Measurements from ENCODE around the gene ABHD1.

The ABHD1 gene

GRCh38 chr2:27115519-27115918 lies 8.1 kb upstream of the ABHD1 start:
- no peaks in the 10 kb centered on the region for H3K4me1 ChIP-seq (ENCODE audit: control insufficient read depth, insufficient read depth, low read length)
- H3K27ac ChIP-seq (ENCODE audit: extremely low read depth, low read depth, low read length), result no peak overlapping the region
- no peak overlapping the region for H3K4me3 ChIP-seq (ENCODE audit: low read depth, low read length)
- H3K9me3 ChIP-seq (ENCODE audit: control insufficient read depth, insufficient read depth, low read depth, low read length), result no peaks in the 10 kb centered on the region
- ChIA-PET POLR2A (no interaction called here), CTCF (interaction anchor here (0.7 kb wide), 1 partner anchor 55 kb away, joined by 6 read pairs; no protein-coding TSS in a partner anchor)
- H3K36me3 ChIP-seq (ENCODE audit: control insufficient read depth in 2 of 2, insufficient read depth in 1 of 2, low read length in 2 of 2), result no peaks in the 10 kb centered on the region
- TF ChIP-seq ZNF580 (tag by site-specific recombination; IDR thresholded peaks at IDR 0.05), result no peak
- TF ChIP-seq KLF7 (tag by site-specific recombination; IDR thresholded peaks at IDR 0.05; ENCODE audit: borderline replicate concordance), result no peak
- no peak for TF ChIP-seq ZNF202 (tag by site-specific recombination; IDR thresholded peaks at IDR 0.05; ENCODE audit: borderline replicate concordance)
- no peak for TF ChIP-seq ZNF549 (tag by site-specific recombination; IDR thresholded peaks at IDR 0.05)
- TF ChIP-seq ZNF654 (tag by site-specific recombination; IDR thresholded peaks at IDR 0.05; ENCODE audit: low read depth), result no peak
- peak; percentile 28; the same call in 1 of the 2 replicates for TF ChIP-seq PRDM1 (tag by site-specific recombination; IDR thresholded peaks at IDR 0.05)
- no peak for TF ChIP-seq AEBP2 (tag by site-specific recombination; IDR thresholded peaks at IDR 0.05; ENCODE audit: borderline replicate concordance)
- no peak for TF ChIP-seq GFI1B (tag by site-specific recombination; IDR thresholded peaks at IDR 0.05)
- no peak for TF ChIP-seq ZNF521 (tag by site-specific recombination; IDR thresholded peaks at IDR 0.05)
- no peak for TF ChIP-seq ZBTB48 (tag by site-specific recombination; IDR thresholded peaks at IDR 0.05)
- no peak for TF ChIP-seq ZNF777 (tag by site-specific recombination; IDR thresholded peaks at IDR 0.05; ENCODE audit: borderline replicate concordance)
- no peak for TF ChIP-seq ZNF776 (tag by site-specific recombination; IDR thresholded peaks at IDR 0.05; ENCODE audit: borderline replicate concordance)
- TF ChIP-seq ZNF184 (tag by site-specific recombination; IDR thresholded peaks at IDR 0.05), result no peak
- no peak for TF ChIP-seq ZNF791 (tag by site-specific recombination; IDR thresholded peaks at IDR 0.05)
- peak; percentile 91 for TF ChIP-seq ZNF16 (tag by site-specific recombination; IDR thresholded peaks at IDR 0.05; ENCODE audit: low read depth)
- 0 out of 2 replicates have a peak, but pooled peaks have one; percentile 31 for TF ChIP-seq ZNF366 (tag by site-specific recombination; conservative IDR thresholded peaks at IDR 0.05)
- TF ChIP-seq ZNF843 (tag by site-specific recombination; IDR thresholded peaks at IDR 0.05), result no peak
- TF ChIP-seq ZNF404 (tag by site-specific recombination; IDR thresholded peaks at IDR 0.05), result no peak
- no peak; the same call in 1 of the 2 replicates for TF ChIP-seq ZNF664 (tag by site-specific recombination; IDR thresholded peaks at IDR 0.05)
- TF ChIP-seq ZNF558 (tag by site-specific recombination; IDR thresholded peaks at IDR 0.05), result no peak
- TF ChIP-seq ZNF169 (tag by site-specific recombination; IDR thresholded peaks at IDR 0.05), result no peak
- no peak for TF ChIP-seq ZNF223 (tag by site-specific recombination; IDR thresholded peaks at IDR 0.05)
- no peak for TF ChIP-seq SP2 (tag by site-specific recombination; IDR thresholded peaks at IDR 0.05)
- no peak for TF ChIP-seq ZNF488 (tag by site-specific recombination; IDR thresholded peaks at IDR 0.05)
- TF ChIP-seq PBX3 (CRISPR knock-in tag; IDR thresholded peaks at IDR 0.05), result no peak
- no peak for TF ChIP-seq ZNF211 (tag by site-specific recombination; IDR thresholded peaks at IDR 0.05; ENCODE audit: low read depth)
- no peak for TF ChIP-seq ZNF23 (tag by site-specific recombination; IDR thresholded peaks at IDR 0.05; ENCODE audit: borderline replicate concordance)
- TF ChIP-seq ZNF350 (tag by site-specific recombination; IDR thresholded peaks at IDR 0.05), result no peak
- no peak for TF ChIP-seq ZNF600 (tag by site-specific recombination; IDR thresholded peaks at IDR 0.05)
- TF ChIP-seq PRDM2 (tag by site-specific recombination; IDR thresholded peaks at IDR 0.05; ENCODE audit: borderline replicate concordance), result no peak
- TF ChIP-seq ZNF157 (tag by site-specific recombination; IDR thresholded peaks at IDR 0.05), result no peak
- TF ChIP-seq ZNF248 (tag by site-specific recombination; IDR thresholded peaks at IDR 0.05), result no peak

Measured in HEK293 (cell line).